ENCODE data around the gene TTC8. TPM values are rescaled to one million over a fixed set of nuclear protein-coding genes. Genes with fewer than 3 reads are reported as not detected.

The TTC8 gene
- total RNA-seq, 6 donors from 2014 or later = 7.8 to 21.4 (median 15.7) TPM

- no peak for TF ChIP-seq POLR2AphosphoS5 (IDR thresholded peaks at IDR 0.05)
- TF ChIP-seq POLR2A (IDR thresholded peaks at IDR 0.05) = no peak
- TF ChIP-seq EP300 (IDR thresholded peaks at IDR 0.05) = no peak
- TF ChIP-seq CTCF (IDR thresholded peaks at IDR 0.05) = no peak
- Histone ChIP-seq H3K27me3 (no peaks in the 10 kb centered on the region), H3K36me3 (peaks cover 0 to 13% (median 5%) of the 10 kb centered on the region in 4 donors), H3K4me1 (no peaks in the 10 kb centered on the region), H3K9me3 (peaks cover 0 to 9% (median 3%) of the 10 kb centered on the region in 4 donors), H3K4me3 (no peak overlapping the region), H3K27ac (no peak overlapping the region)
- DNase-seq = no peak
- WGBS, 2 donors = 92 to 100% methylated on average over 2 of the region's 2 CpGs
- ATAC-seq (ENCODE audit: low FRiP score in 2 of 2) = no peak
Observed at GRCh38 chr14:88877192-88877591, 52.7 kb downstream of the TTC8 start.

DNA sequence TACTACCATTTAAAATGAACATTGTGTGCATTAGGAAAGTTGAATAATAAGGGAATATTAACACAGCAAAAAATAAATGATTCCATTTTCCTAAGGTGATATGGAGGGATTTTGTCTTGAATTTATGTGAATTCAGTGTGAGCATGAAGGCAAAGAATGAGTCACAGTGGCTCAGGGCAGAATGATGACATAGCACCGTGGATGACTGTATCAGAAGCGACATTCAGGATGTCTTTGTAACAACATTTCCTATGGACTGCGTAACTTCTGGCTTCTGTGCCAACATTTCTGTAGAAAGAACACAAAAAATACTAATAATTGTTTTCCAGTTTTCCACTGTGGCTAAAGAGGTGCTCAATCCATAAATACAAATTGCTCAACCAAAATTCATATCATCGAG, 54.6 kb downstream of the TTC8 start:
- Histone ChIP-seq H3K36me3 (no peaks in the 10 kb centered on the region), H3K4me3 (no peak overlapping the region), H3K9me3 (peaks cover 0 to 14% (median 4%) of the 10 kb centered on the region in 4 donors), H3K27me3 (no peaks in the 10 kb centered on the region), H3K4me1 (no peaks in the 10 kb centered on the region), H3K27ac (no peak overlapping the region)
- ATAC-seq (ENCODE audit: low FRiP score in 2 of 2) (no peak), DNase-seq (no peak)
- TF ChIP-seq POLR2A (IDR thresholded peaks at IDR 0.05) (no peak), POLR2AphosphoS5 (IDR thresholded peaks at IDR 0.05) (no peak), EP300 (IDR thresholded peaks at IDR 0.05) (no peak)
- WGBS, 2 donors = 71 to 73% methylated on average over 4 of the region's 4 CpGs

DNA sequence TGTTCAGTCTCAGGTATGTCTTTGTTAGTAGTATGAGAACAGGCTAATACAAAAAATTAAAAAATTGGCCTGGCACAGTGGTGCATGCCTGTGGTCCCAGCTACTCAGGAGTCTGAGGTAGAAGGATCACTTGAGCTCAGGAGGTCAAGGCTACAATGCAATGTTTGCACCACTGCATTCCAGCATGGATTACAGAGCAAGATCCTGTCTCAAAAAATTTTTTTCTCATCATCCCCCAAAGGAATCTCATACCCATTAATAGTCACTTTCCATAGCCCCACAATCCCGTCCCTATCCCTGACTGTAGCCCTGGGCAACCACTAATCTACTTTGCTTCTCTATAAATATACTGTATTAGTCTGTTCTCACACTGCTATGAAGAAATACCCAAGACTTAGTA, 57.8 kb downstream of the TTC8 start:
- 84 to 91% methylated on average over 1 of the region's 1 CpG for WGBS, 2 donors

DNA sequence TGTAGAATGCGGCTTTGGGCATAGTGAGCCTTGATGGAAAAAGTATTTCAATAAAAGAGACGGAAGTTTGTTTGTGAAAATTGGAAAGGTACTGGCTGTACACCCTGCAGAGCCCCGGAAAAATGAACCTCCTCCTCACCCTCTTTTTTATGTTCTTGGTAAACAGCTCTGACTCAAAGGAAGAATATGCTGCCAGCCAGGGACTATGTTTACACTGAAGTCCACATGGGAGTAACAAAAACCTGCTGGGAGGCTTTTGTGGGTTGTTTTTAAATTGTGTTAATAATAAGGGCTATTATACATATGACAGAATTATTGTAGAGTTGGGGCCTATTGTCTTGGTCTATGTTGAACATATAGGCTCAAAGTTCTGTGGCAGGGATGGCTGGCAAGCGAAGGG, 70.7 kb downstream of the TTC8 start:
- no peak overlapping the region for H3K27ac ChIP-seq
- H3K4me3 ChIP-seq = no peak overlapping the region
- H3K27me3 ChIP-seq = no peaks in the 10 kb centered on the region
- H3K4me1 ChIP-seq = no peaks in the 10 kb centered on the region
- TF ChIP-seq POLR2A (IDR thresholded peaks at IDR 0.05) (no peak), POLR2AphosphoS5 (IDR thresholded peaks at IDR 0.05) (no peak), CTCF (IDR thresholded peaks at IDR 0.05) (no peak), EP300 (IDR thresholded peaks at IDR 0.05) (no peak)
- DNase-seq (no peak), ATAC-seq (ENCODE audit: low FRiP score in 2 of 2) (no peak)
- H3K9me3 ChIP-seq = no peaks in the 10 kb centered on the region
- 67 to 77% methylated on average over 4 of the region's 4 CpGs for WGBS, 2 donors
- no peaks in the 10 kb centered on the region for H3K36me3 ChIP-seq

More for the DNA sequence above, 57.8 kb downstream of the TTC8 start:
- ATAC-seq (ENCODE audit: low FRiP score in 2 of 2) = no peak
- DNase-seq = no peak
- no peaks in the 10 kb centered on the region for H3K4me1 ChIP-seq
- no peaks in the 10 kb centered on the region for H3K27me3 ChIP-seq
- peaks cover 0 to 14% (median 4%) of the 10 kb centered on the region in 4 donors for H3K9me3 ChIP-seq
- H3K36me3 ChIP-seq = no peaks in the 10 kb centered on the region
- TF ChIP-seq EP300 (IDR thresholded peaks at IDR 0.05) (no peak), CTCF (IDR thresholded peaks at IDR 0.05) (no peak), POLR2AphosphoS5 (IDR thresholded peaks at IDR 0.05) (no peak), POLR2A (IDR thresholded peaks at IDR 0.05) (no peak)
- H3K4me3 ChIP-seq = no peak overlapping the region
- no peak overlapping the region for H3K27ac ChIP-seq

- H3K27ac ChIP-seq = no peak overlapping the region
- H3K9me3 ChIP-seq = no peaks in the 10 kb centered on the region
- 79 to 82% methylated on average over 4 of the region's 4 CpGs for WGBS, 2 donors
- ATAC-seq (ENCODE audit: low FRiP score in 2 of 2) (no peak), DNase-seq (no peak)
- no peaks in the 10 kb centered on the region for H3K4me1 ChIP-seq
- H3K27me3 ChIP-seq = no peaks in the 10 kb centered on the region
- H3K36me3 ChIP-seq = no peaks in the 10 kb centered on the region
- no peak for TF ChIP-seq EP300 (IDR thresholded peaks at IDR 0.05)
- TF ChIP-seq POLR2A (IDR thresholded peaks at IDR 0.05) = no peak
- no peak for TF ChIP-seq CTCF (IDR thresholded peaks at IDR 0.05)
- no peak for TF ChIP-seq POLR2AphosphoS5 (IDR thresholded peaks at IDR 0.05)
- H3K4me3 ChIP-seq = no peak overlapping the region
Observed at GRCh38 chr14:88901189-88901588, 76.7 kb downstream of the TTC8 start.

Data from upper lobe of left lung (tissue), 6 donors.